HFFc6 (cell line): ENCODE measurements around the gene AGER. TPM values are rescaled to one million over a fixed set of nuclear protein-coding genes. Genes with fewer than 3 reads are reported as not detected.

Experiments used
- DNase-seq: peaks from one replicate; pipeline ENCODE4 v3.0.0-alpha.2; 2018
- H3K27ac Mint-ChIP-seq: 2 replicates; pipeline ENCODE4 v1.8.0; 2020; ENCODE audit warnings: mild to moderate bottlenecking, mixed read lengths
- H3K27me3 Mint-ChIP-seq: 2 replicates; pipeline ENCODE4 v1.8.0; 2021; ENCODE audit warnings: mild to moderate bottlenecking, moderate library complexity, mixed read lengths; ENCODE audit not compliant: insufficient read depth
- H3K36me3 Mint-ChIP-seq: 2 replicates; pipeline ENCODE4 v1.8.0; 2021; ENCODE audit warnings: low read depth, mixed read lengths
- H3K4me1 Mint-ChIP-seq: 2 replicates; pipeline ENCODE4 v1.8.0; 2020; ENCODE audit warnings: low read depth, mixed read lengths
- H3K4me3 Mint-ChIP-seq: 2 replicates; pipeline ENCODE4 v1.8.0; 2020; ENCODE audit warnings: mild to moderate bottlenecking, moderate library complexity, mixed read lengths
- H3K9me3 Mint-ChIP-seq: 2 replicates; pipeline ENCODE4 v1.8.0; 2020; ENCODE audit warnings: mild to moderate bottlenecking, mixed read lengths
- CTCF ChIP-seq: fragments of 200-600 bp; sonication (generic); IDR thresholded peaks from 2 replicates; pipeline ENCODE4 v1.5.0; 2021; ENCODE audit warnings: antibody characterized with exemption, mild to moderate bottlenecking
- total RNA-seq, 6 experiments: library from RNA; stranded (reverse); fragmentation: NEBNext Ultra II Directional; extraction: Animal tissue kit (Norgen Biotek cat#: 25700); gene quantifications; 2 replicates in 1 of 6; 3 replicates in 5 of 6; pipeline ENCODE4 v1.2.3, GENCODE V29; 2021

The AGER gene
- total RNA-seq, 6 experiments from 2014 or later = 6.2 to 7.6 (median 6.5) TPM

DNA sequence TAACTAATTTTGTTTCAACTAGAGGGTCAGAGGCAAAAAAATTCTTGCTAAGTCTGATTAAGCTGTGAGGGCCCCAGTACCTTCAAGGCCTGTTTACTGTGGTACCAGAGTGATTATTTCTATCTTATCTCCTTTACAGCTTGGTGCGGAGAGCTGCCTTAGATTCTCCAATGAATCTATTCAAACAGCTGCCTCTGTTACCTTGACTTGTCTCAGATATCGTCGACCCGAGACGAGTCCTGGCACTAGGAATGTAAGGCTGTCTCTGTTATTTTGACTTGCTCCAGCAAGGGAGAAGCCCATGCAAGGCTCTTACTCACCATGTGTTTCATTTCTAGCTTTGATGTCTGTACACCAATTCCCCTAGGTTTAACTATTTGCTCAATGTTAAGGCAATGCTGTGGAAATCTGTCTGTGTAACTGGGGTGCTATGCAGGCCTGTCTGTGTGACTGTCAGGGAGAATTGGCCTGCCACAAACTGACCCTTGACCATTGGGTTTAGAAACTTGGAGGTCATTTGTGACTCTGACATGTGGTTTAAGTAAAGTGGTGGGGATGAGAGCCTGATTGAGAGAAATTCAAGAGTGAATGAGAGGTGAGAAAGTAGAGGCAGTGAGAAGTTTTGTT, 43.5 kb downstream of the AGER start:
- H3K27me3 Mint-ChIP-seq = peaks cover 3% of the 10 kb centered on the region; the same call in 1 of the 2 replicates
- no peaks in the 10 kb centered on the region for H3K9me3 Mint-ChIP-seq
- no peaks in the 10 kb centered on the region; the same call in 1 of the 2 replicates for H3K4me1 Mint-ChIP-seq
- H3K4me3 Mint-ChIP-seq = no peak overlapping the region
- DNase-seq = no peak
- H3K36me3 Mint-ChIP-seq = no peaks in the 10 kb centered on the region
- no peak overlapping the region for H3K27ac Mint-ChIP-seq
- no peak for TF ChIP-seq CTCF

GRCh38 chr6:32139590-32139989, 44.5 kb downstream of the AGER start:
- TF ChIP-seq CTCF = no peak
- H3K27me3 Mint-ChIP-seq = peaks cover 3% of the 10 kb centered on the region; the same call in 1 of the 2 replicates
- H3K4me1 Mint-ChIP-seq = no peaks in the 10 kb centered on the region; the same call in 1 of the 2 replicates
- H3K36me3 Mint-ChIP-seq = no peaks in the 10 kb centered on the region
- H3K4me3 Mint-ChIP-seq = no peak overlapping the region
- DNase-seq = no peak
- no peak overlapping the region for H3K27ac Mint-ChIP-seq
- H3K9me3 Mint-ChIP-seq = no peaks in the 10 kb centered on the region

GRCh38 chr6:32137454-32137853, 46.6 kb downstream of the AGER start:
- no peaks in the 10 kb centered on the region for H3K36me3 Mint-ChIP-seq
- no peak for TF ChIP-seq CTCF
- no peaks in the 10 kb centered on the region for H3K9me3 Mint-ChIP-seq
- peaks cover 11% of the 10 kb centered on the region for H3K4me1 Mint-ChIP-seq
- no peak for DNase-seq
- H3K4me3 Mint-ChIP-seq = no peak overlapping the region
- H3K27me3 Mint-ChIP-seq = peaks cover 3% of the 10 kb centered on the region; the same call in 1 of the 2 replicates
- no peak overlapping the region for H3K27ac Mint-ChIP-seq

DNA sequence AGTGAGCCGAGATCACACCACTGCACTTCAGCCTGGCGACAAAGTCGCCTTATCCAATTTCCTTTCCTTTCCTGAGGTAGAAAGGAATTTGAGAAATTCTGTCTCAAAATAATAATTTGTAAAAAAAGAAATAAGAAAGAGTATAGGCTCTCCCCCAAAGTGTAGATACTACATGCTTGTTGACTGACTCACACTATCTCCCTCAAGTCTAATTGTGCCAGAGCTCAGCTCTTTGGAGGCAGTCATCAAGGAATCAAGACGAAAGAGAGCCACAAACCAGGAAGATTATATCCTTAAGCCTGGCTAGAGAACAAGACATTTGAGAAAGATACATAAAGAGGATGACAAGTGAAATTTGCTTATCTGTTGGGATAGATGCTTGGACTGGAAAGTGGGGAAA, 50.3 kb downstream of the AGER start:
- Mint-ChIP-seq H3K4me3 (0 out of 2 replicates have a peak overlapping the region, but pooled peaks have one; percentile 1), H3K27ac (peak overlapping the region; percentile 23), H3K27me3 (peaks cover 2% of the 10 kb centered on the region; the same call in 1 of the 2 replicates), H3K9me3 (no peaks in the 10 kb centered on the region), H3K4me1 (peaks cover 27% of the 10 kb centered on the region), H3K36me3 (no peaks in the 10 kb centered on the region)
- no peak for TF ChIP-seq CTCF
- DNase-seq = peak; percentile 48

- DNase-seq = no peak
- peaks cover 1% of the 10 kb centered on the region for H3K36me3 Mint-ChIP-seq
- H3K4me1 Mint-ChIP-seq = peaks cover 37% of the 10 kb centered on the region
- peak overlapping the region; percentile 9; the same call in 1 of the 2 replicates for H3K27ac Mint-ChIP-seq
- no peaks in the 10 kb centered on the region for H3K9me3 Mint-ChIP-seq
- H3K4me3 Mint-ChIP-seq = no peak overlapping the region
- H3K27me3 Mint-ChIP-seq = peaks cover 2% of the 10 kb centered on the region; the same call in 1 of the 2 replicates
- TF ChIP-seq CTCF = no peak
These were observed 51.9 kb downstream of the AGER start for GRCh38 chr6:32132110-32132509.
